CMK (cell line): ENCODE measurements around the gene ASTN2.
"Not testable (repeated sequence)": the region's sequence is repeated elsewhere in the genome, so short reads cannot be mapped to it uniquely, and the experiment has no call there.

Experiments used
- DNase-seq: peaks from one replicate; pipeline ENCODE4 v3.0.0-alpha.2; 2010; ENCODE audit warnings: low read depth

The ASTN2 gene

GRCh38 chr9:117074784-117075520 lies 339.9 kb downstream of the ASTN2 start:
- no peak for DNase-seq

- DNase-seq: no peak
These were observed 340.6 kb downstream of the ASTN2 start for GRCh38 chr9:117074342-117074662.

GRCh38 chr9:117073539-117074341 lies 341.1 kb downstream of the ASTN2 start:
- no peak for DNase-seq

- no peak for DNase-seq
These were observed 341.8 kb downstream of the ASTN2 start for GRCh38 chr9:117073071-117073470.

- DNase-seq: no peak
These were observed 342.6 kb downstream of the ASTN2 start for GRCh38 chr9:117072216-117072615.

GRCh38 chr9:117071673-117072207 lies 343.1 kb downstream of the ASTN2 start:
- not testable (repeated sequence) for DNase-seq

GRCh38 chr9:117063721-117064471 lies 351.0 kb downstream of the ASTN2 start:
- no peak for DNase-seq

GRCh38 chr9:117060963-117061362 lies 353.9 kb downstream of the ASTN2 start:
- no peak for DNase-seq

- DNase-seq: no peak
These were observed 364.9 kb downstream of the ASTN2 start for GRCh38 chr9:117050007-117050406.

GRCh38 chr9:117046666-117047327 lies 368.1 kb downstream of the ASTN2 start:
- DNase-seq: no peak

- DNase-seq: no peak
These were observed 370.6 kb downstream of the ASTN2 start for GRCh38 chr9:117044241-117044640.

GRCh38 chr9:117043159-117043558 lies 371.7 kb downstream of the ASTN2 start:
- DNase-seq: no peak

GRCh38 chr9:117035546-117035945 lies 379.3 kb downstream of the ASTN2 start:
- no peak for DNase-seq

- no peak for DNase-seq
These were observed 380.0 kb downstream of the ASTN2 start for GRCh38 chr9:117034866-117035265.

GRCh38 chr9:117030254-117030768 lies 384.5 kb downstream of the ASTN2 start:
- DNase-seq: no peak

- DNase-seq: no peak
These were observed 385.5 kb downstream of the ASTN2 start for GRCh38 chr9:117029341-117029740.

GRCh38 chr9:117028103-117028858 lies 386.6 kb downstream of the ASTN2 start:
- no peak for DNase-seq

GRCh38 chr9:117021906-117022305 lies 393.0 kb downstream of the ASTN2 start:
- DNase-seq: no peak

GRCh38 chr9:117018966-117019617 lies 395.8 kb downstream of the ASTN2 start:
- no peak for DNase-seq

GRCh38 chr9:117017414-117017985 lies 397.4 kb downstream of the ASTN2 start:
- no peak for DNase-seq
